Stimulated activated CD4-positive, alpha-beta T cell treated with anti-CD3 and anti-CD28 coated beads, Interleukin-1b, Interleukin-23, amount 100 ng/mL, for 24 hours (primary cell): ENCODE results near the gene WDR18.

ENCODE experiments used
- DNase-seq, 4 experiments: peaks; one replicate each; pipeline ENCODE4 v3.0.0-alpha.2; 2020; ENCODE audit warnings: low read depth in 4 of 4, low spot score in 1 of 4

Gene WDR18

GRCh38 chr19:1006711-1007398, 22.7 kb downstream of the WDR18 start:
- DNase-seq: no peak

- no peak for DNase-seq
These were observed 23.5 kb downstream of the WDR18 start for GRCh38 chr19:1007399-1008251.

- DNase-seq: no peak
These were observed 24.3 kb downstream of the WDR18 start for GRCh38 chr19:1008268-1009040.

- DNase-seq: no peak
These were observed 25.2 kb downstream of the WDR18 start for GRCh38 chr19:1009041-1009980.

GRCh38 chr19:1009981-1010538, 25.9 kb downstream of the WDR18 start:
- no peak for DNase-seq

GRCh38 chr19:1010586-1011510, 26.7 kb downstream of the WDR18 start:
- no peak for DNase-seq

- DNase-seq: no peak
These were observed 27.7 kb downstream of the WDR18 start for GRCh38 chr19:1011831-1012333.

- DNase-seq: no peak
These were observed 28.2 kb downstream of the WDR18 start for GRCh38 chr19:1012334-1012733.

GRCh38 chr19:1013218-1013617, 29.1 kb downstream of the WDR18 start:
- DNase-seq: no peak

- no peak for DNase-seq
These were observed 30.3 kb downstream of the WDR18 start for GRCh38 chr19:1014161-1015060.

- DNase-seq: no peak
These were observed 31.1 kb downstream of the WDR18 start for GRCh38 chr19:1015061-1015781.

GRCh38 chr19:1015782-1016646, 31.9 kb downstream of the WDR18 start:
- no peak for DNase-seq

GRCh38 chr19:1016647-1017114, 32.5 kb downstream of the WDR18 start:
- DNase-seq: no peak

- DNase-seq: no peak
These were observed 33.2 kb downstream of the WDR18 start for GRCh38 chr19:1017115-1017905.

GRCh38 chr19:1017906-1018305, 33.8 kb downstream of the WDR18 start:
- DNase-seq: no peak
